Right atrium auricular region (tissue), 2 donors: ENCODE measurements around the gene GPRC5D. TPM values are rescaled to one million over a fixed set of nuclear protein-coding genes. Genes with fewer than 3 reads are reported as not detected.

ENCODE experiments used
- DNase-seq: peaks from one replicate; pipeline ENCODE4 v3.0.0-alpha.2; 2019; ENCODE audit warnings: low spot score
- H3K27ac ChIP-seq, 2 donors: fragments of 200-600 bp; sonication (generic); 1 replicate in 1 of 2; 2 replicates in 1 of 2; pipeline ENCODE4 v1.5.1; 2016 to 2019
- H3K27me3 ChIP-seq, 2 donors: fragments of 200-600 bp; sonication (generic); one replicate each; pipeline versions ENCODE4 v1.5.1 to v1.6.0; 2017 to 2019
- H3K36me3 ChIP-seq: fragments of 200-600 bp; sonication (generic); one replicate; pipeline ENCODE4 v1.5.1; 2016
- H3K4me1 ChIP-seq, 2 donors: fragments of 200-600 bp; sonication (generic); one replicate each; pipeline versions ENCODE4 v1.5.1 to v1.6.0; 2017 to 2019
- H3K4me3 ChIP-seq, 2 donors: fragments of 200-600 bp; sonication (generic); 1 replicate in 1 of 2; 2 replicates in 1 of 2; pipeline ENCODE4 v1.5.1; 2017 to 2019; ENCODE audit warnings: mild to moderate bottlenecking in 1 of 2, moderate library complexity in 1 of 2
- H3K9me3 ChIP-seq, 2 donors: fragments of 200-600 bp; sonication (generic); one replicate each; pipeline ENCODE4 v1.5.1; 2019
- microRNA counts, 2 donors: library from miRNA; unstranded; fragments of <30 nt; microRNA quantifications; one replicate each; lab custom pipeline; 2016 to 2017
- total RNA-seq, 2 donors: library from RNA; depleted of rRNA; stranded (reverse); fragments of >200 nt; gene quantifications; one replicate each; pipeline ENCODE4 v1.1.0, GENCODE V29; 2016
- TF ChIP-seq, protein P1 (sequence below), 2 donors: fragments of 200-600 bp; sonication (generic); IDR thresholded peaks; one replicate each; pipeline ENCODE4 v1.5.1; 2019; ENCODE audit warnings: antibody characterized with exemption in 2 of 2

The GPRC5D gene
- total RNA-seq, 2 donors from 2014 or later, result not detected

DNA sequence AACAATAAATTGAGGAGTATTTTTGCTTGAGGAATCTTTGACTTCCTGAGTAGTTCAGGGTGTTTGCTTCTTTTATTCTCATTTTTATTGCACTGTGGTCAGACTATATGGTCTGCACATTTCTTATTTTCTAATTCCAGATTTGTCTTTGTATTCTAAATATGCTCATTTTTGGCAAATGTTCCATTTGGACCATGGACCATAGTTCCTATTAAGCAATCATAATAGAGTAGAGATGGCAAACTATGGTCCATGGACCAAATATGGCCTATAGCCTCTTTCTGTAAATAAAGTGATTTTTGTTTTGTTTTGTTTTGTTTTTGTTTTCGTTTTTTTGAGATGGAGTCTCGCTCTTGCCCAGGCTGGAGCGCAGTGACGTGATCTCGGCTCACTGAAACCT is 58.5 kb downstream of the GPRC5D start:
- H3K36me3 ChIP-seq, result no peaks in the 10 kb centered on the region
- no peak overlapping the region for H3K4me3 ChIP-seq
- H3K27ac ChIP-seq, result no peak overlapping the region
- H3K4me1 ChIP-seq, result peaks cover 0 to 18% of the 10 kb centered on the region in 2 donors
- DNase-seq, result no peak
- H3K9me3 ChIP-seq, result no peaks in the 10 kb centered on the region
- no peaks in the 10 kb centered on the region for H3K27me3 ChIP-seq
- TF ChIP-seq, protein P1, sequence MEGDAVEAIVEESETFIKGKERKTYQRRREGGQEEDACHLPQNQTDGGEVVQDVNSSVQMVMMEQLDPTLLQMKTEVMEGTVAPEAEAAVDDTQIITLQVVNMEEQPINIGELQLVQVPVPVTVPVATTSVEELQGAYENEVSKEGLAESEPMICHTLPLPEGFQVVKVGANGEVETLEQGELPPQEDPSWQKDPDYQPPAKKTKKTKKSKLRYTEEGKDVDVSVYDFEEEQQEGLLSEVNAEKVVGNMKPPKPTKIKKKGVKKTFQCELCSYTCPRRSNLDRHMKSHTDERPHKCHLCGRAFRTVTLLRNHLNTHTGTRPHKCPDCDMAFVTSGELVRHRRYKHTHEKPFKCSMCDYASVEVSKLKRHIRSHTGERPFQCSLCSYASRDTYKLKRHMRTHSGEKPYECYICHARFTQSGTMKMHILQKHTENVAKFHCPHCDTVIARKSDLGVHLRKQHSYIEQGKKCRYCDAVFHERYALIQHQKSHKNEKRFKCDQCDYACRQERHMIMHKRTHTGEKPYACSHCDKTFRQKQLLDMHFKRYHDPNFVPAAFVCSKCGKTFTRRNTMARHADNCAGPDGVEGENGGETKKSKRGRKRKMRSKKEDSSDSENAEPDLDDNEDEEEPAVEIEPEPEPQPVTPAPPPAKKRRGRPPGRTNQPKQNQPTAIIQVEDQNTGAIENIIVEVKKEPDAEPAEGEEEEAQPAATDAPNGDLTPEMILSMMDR (IDR thresholded peaks at IDR 0.05), result no peak

DNA sequence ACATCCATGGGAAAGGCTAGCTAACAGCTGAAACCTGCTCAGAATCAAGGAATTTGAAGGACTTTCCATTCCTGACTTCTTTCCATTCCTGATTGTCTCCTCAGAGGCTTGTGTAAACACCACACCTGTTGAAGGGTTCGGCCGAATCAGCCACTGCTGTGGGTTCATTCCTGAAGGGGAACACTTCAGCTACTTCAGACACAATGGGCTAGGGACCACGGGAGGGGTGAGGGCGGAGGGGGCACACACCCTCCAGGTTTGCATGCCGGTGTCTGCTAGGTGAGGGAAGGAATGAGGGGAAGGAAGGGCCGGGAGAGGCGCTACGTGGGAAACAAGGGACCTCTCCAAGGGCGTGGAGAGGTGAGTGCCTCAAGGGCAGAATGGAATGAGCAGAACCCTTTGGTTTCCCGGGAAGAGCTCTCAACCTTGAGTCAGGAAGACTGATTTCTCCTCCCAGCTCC is 59.3 kb downstream of the GPRC5D start:
- no peaks in the 10 kb centered on the region for H3K9me3 ChIP-seq
- TF ChIP-seq, protein P1 (IDR thresholded peaks at IDR 0.05), result no peak
- no peaks in the 10 kb centered on the region for H3K36me3 ChIP-seq
- peaks cover 0 to 18% of the 10 kb centered on the region in 2 donors for H3K4me1 ChIP-seq
- peak overlapping the region in 1 of 2 donors; percentile 53 for H3K4me3 ChIP-seq
- H3K27me3 ChIP-seq, result no peaks in the 10 kb centered on the region
- H3K27ac ChIP-seq, result no peak overlapping the region
- no peak for DNase-seq

- Histone ChIP-seq H3K36me3 (no peaks in the 10 kb centered on the region), H3K4me1 (peaks cover 0 to 18% of the 10 kb centered on the region in 2 donors), H3K4me3 (peak overlapping the region; percentile 36 to 53), H3K27ac (peak overlapping the region; percentile 62 to 70), H3K27me3 (no peaks in the 10 kb centered on the region), H3K9me3 (no peaks in the 10 kb centered on the region)
- TF ChIP-seq, protein P1 (IDR thresholded peaks at IDR 0.05), result no peak
- no peak for DNase-seq
These were observed 60.1 kb downstream of the GPRC5D start for GRCh38 chr12:12891881-12892355.

DNA sequence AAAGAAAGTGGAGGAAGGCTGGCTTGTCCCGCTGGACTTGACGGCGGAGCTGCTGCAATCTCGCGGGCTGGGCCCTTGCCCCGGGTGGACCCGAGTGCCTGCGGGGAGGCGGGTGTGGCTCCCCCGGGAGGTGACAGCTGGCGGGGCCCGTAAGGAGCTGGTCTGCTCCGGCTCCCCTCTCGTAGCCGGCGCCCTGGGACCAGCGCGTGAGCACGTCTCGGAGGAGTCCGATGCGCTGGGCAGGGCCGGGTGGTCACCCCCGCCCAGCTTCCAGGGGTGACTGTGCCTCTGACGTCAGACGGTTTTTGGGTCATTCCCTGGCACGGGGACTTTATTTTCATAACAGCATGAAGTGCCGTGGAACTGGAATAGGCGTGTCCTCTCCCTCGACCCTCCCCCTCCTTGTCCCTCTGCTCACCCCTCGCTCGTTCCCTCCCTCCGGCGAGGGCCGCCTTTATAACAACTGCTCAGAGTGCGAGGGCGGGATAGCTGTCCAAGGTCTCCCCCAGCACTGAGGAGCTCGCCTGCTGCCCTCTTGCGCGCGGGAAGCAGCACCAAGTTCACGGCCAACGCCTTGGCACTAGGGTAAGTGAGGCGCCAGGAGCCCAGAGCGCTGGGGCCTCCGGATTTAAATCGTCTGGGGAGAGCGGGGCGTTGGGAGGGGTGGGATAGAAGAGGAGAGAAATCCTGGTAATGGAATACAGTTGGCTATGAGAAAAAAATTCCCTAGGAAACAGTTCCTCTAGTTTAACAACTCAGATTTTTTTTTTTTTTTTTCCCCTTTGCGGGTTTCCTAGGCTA is 60.7 kb downstream of the GPRC5D start, which contains the start of gene GPRC5A:
GPRC5A (plus strand) TSS at position 483 of the 801 bp plus-strand sequence. CDS start 16,688 bp downstream, outside the sequence.
- no peaks in the 10 kb centered on the region for H3K27me3 ChIP-seq
- peak within 1 kb of the TSS; percentile 36 to 53 for H3K4me3 ChIP-seq
- no peaks in the 10 kb centered on the region for H3K9me3 ChIP-seq
- H3K27ac ChIP-seq, result peak within 1 kb of the TSS; percentile 62 to 70
- peaks cover 0 to 18% of the 10 kb centered on the region in 2 donors for H3K4me1 ChIP-seq
- DNase-seq, result peak; percentile 97
- TF ChIP-seq, protein P1 (IDR thresholded peaks at IDR 0.05), result peak in 1 of 2 donors; percentile 25
- H3K36me3 ChIP-seq, result no peaks in the 10 kb centered on the region

MicroRNAs encoded within 50 kb of the gene (microRNA counts, 767-probe panel; counts per million panel counts)
- 0 to 1,713 counts per million in 2 donors for microRNA hsa-miR-614 (lab: Ali Mortazavi, UCI)

Other genes starting within 250 kb of the GPRC5D start
- gene CDKN1B, start 234.8 kb downstream of the GPRC5D start, total RNA-seq, result 10 to 100 TPM; 31.1 to 38.1 TPM
- gene APOLD1, start 166.5 kb downstream of the GPRC5D start, total RNA-seq, result 10 to 100 TPM; 49.9 to 70.2 TPM
- gene DDX47, start 138.8 kb downstream of the GPRC5D start, total RNA-seq, result 10 to 100 TPM; 24.1 to 35.6 TPM
- 10 to 100 TPM; 10.1 to 14.3 TPM for gene GPRC5A, start 60.6 kb downstream of the GPRC5D start, total RNA-seq
- gene HEBP1, start 48.1 kb upstream of the GPRC5D start, total RNA-seq, result 10 to 100 TPM; 29.4 to 30.0 TPM
- gene FAM234B, start 92.2 kb upstream of the GPRC5D start, total RNA-seq, result 1 to 10 TPM; 1.7 to 4.6 TPM
- not detected for gene GSG1, start 151.5 kb upstream of the GPRC5D start, total RNA-seq
- gene EMP1, start 244.6 kb upstream of the GPRC5D start, total RNA-seq, result 100 to 1,000 TPM; 188 to 208 TPM